ENCODE data around the gene ZDHHC12.
"Not testable (repeated sequence)": the region's sequence is repeated elsewhere in the genome, so short reads cannot be mapped to it uniquely, and the experiment has no call there.

ZDHHC12 gene

GRCh38 chr9:128693738-128694137 lies 30.2 kb downstream of the ZDHHC12 start:
- not testable (repeated sequence) for H3K9me3 Mint-ChIP-seq; DNase-seq (ENCODE audit: low spot score); H3K4me3 Mint-ChIP-seq; H3K27ac Mint-ChIP-seq; H3K27me3 Mint-ChIP-seq (ENCODE audit: low read depth)
- Mint-ChIP-seq H3K4me1 (ENCODE audit: low read depth) (peaks cover 18% of the 10 kb centered on the region), H3K36me3 (ENCODE audit: low read depth) (peaks cover 53% of the 10 kb centered on the region)

GRCh38 chr9:128690684-128691034 lies 33.3 kb downstream of the ZDHHC12 start:
- peak overlapping the region; percentile 95 for H3K27ac Mint-ChIP-seq
- H3K36me3 Mint-ChIP-seq (ENCODE audit: low read depth), result peaks cover 41% of the 10 kb centered on the region

GRCh38 chr9:128689820-128690683 lies 33.9 kb downstream of the ZDHHC12 start:
- no peaks in the 10 kb centered on the region for H3K9me3 Mint-ChIP-seq
- H3K4me3 Mint-ChIP-seq, result peak overlapping the region; percentile 98
- no peaks in the 10 kb centered on the region for H3K27me3 Mint-ChIP-seq (ENCODE audit: low read depth)
- peak overlapping the region; percentile 95 for H3K27ac Mint-ChIP-seq
- peaks cover 37% of the 10 kb centered on the region for H3K4me1 Mint-ChIP-seq (ENCODE audit: low read depth)
- peak; percentile 25 for DNase-seq (ENCODE audit: low spot score)
- H3K36me3 Mint-ChIP-seq (ENCODE audit: low read depth), result peaks cover 41% of the 10 kb centered on the region

More at GRCh38 chr9:128690684-128691034, 33.3 kb downstream of the ZDHHC12 start:
- Mint-ChIP-seq H3K4me3 (peak overlapping the region; percentile 98), H3K4me1 (ENCODE audit: low read depth) (peaks cover 32% of the 10 kb centered on the region), H3K9me3 (no peaks in the 10 kb centered on the region), H3K27me3 (ENCODE audit: low read depth) (no peaks in the 10 kb centered on the region)
- no peak for DNase-seq (ENCODE audit: low spot score)

GRCh38 chr9:128689293-128689774 lies 34.6 kb downstream of the ZDHHC12 start:
- Mint-ChIP-seq H3K27me3 (ENCODE audit: low read depth) (no peaks in the 10 kb centered on the region), H3K36me3 (ENCODE audit: low read depth) (peaks cover 36% of the 10 kb centered on the region), H3K9me3 (no peaks in the 10 kb centered on the region), H3K27ac (peak overlapping the region; percentile 67), H3K4me3 (peak overlapping the region; percentile 22), H3K4me1 (ENCODE audit: low read depth) (peaks cover 44% of the 10 kb centered on the region)
- DNase-seq (ENCODE audit: low spot score), result no peak

- H3K27me3 Mint-ChIP-seq (ENCODE audit: low read depth), result no peaks in the 10 kb centered on the region
- peaks cover 32% of the 10 kb centered on the region for H3K36me3 Mint-ChIP-seq (ENCODE audit: low read depth)
- no peaks in the 10 kb centered on the region for H3K9me3 Mint-ChIP-seq
Measured at GRCh38 chr9:128688501-128689292, 35.2 kb downstream of the ZDHHC12 start, which contains the start of gene SET. Gene SET (plus strand): TSS chr9:128689222. CDS start chr9:128689583, 361 bp downstream.

GRCh38 chr9:128687453-128687852 lies 36.5 kb downstream of the ZDHHC12 start:
- no peak for DNase-seq (ENCODE audit: low spot score)
- Mint-ChIP-seq H3K27me3 (ENCODE audit: low read depth) (no peaks in the 10 kb centered on the region), H3K27ac (peak overlapping the region; percentile 98), H3K9me3 (no peaks in the 10 kb centered on the region), H3K4me3 (peak overlapping the region; percentile 21), H3K36me3 (ENCODE audit: low read depth) (peaks cover 22% of the 10 kb centered on the region), H3K4me1 (ENCODE audit: low read depth) (peaks cover 42% of the 10 kb centered on the region)

More at GRCh38 chr9:128688501-128689292, 35.2 kb downstream of the ZDHHC12 start, which contains the start of gene SET:
- DNase-seq (ENCODE audit: low spot score), result peak; percentile 95
- peaks cover 42% of the 10 kb centered on the region for H3K4me1 Mint-ChIP-seq (ENCODE audit: low read depth)
- peak within 1 kb of the TSS; percentile 98 for H3K27ac Mint-ChIP-seq
- peak within 1 kb of the TSS; percentile 90 for H3K4me3 Mint-ChIP-seq

GRCh38 chr9:128685636-128686489 lies 38.1 kb downstream of the ZDHHC12 start:
- Mint-ChIP-seq H3K4me3 (peak overlapping the region; percentile 94), H3K9me3 (no peaks in the 10 kb centered on the region), H3K27me3 (ENCODE audit: low read depth) (no peaks in the 10 kb centered on the region), H3K27ac (peak overlapping the region; percentile 92), H3K36me3 (ENCODE audit: low read depth) (peaks cover 9% of the 10 kb centered on the region), H3K4me1 (ENCODE audit: low read depth) (peaks cover 31% of the 10 kb centered on the region)
- peak; percentile 33 for DNase-seq (ENCODE audit: low spot score)

- peaks cover 31% of the 10 kb centered on the region for H3K4me1 Mint-ChIP-seq (ENCODE audit: low read depth)
Measured at GRCh38 chr9:128684325-128685199, 39.4 kb downstream of the ZDHHC12 start.

GRCh38 chr9:128684065-128684324 lies 39.9 kb downstream of the ZDHHC12 start:
- Mint-ChIP-seq H3K9me3 (no peaks in the 10 kb centered on the region), H3K4me3 (peak overlapping the region; percentile 94), H3K27me3 (ENCODE audit: low read depth) (no peaks in the 10 kb centered on the region), H3K4me1 (ENCODE audit: low read depth) (peaks cover 31% of the 10 kb centered on the region), H3K27ac (peak overlapping the region; percentile 92), H3K36me3 (ENCODE audit: low read depth) (peaks cover 4% of the 10 kb centered on the region)
- no peak for DNase-seq (ENCODE audit: low spot score)

More at GRCh38 chr9:128684325-128685199, 39.4 kb downstream of the ZDHHC12 start:
- H3K27ac Mint-ChIP-seq, result peak overlapping the region; percentile 92
- H3K27me3 Mint-ChIP-seq (ENCODE audit: low read depth), result no peaks in the 10 kb centered on the region
- peaks cover 4% of the 10 kb centered on the region for H3K36me3 Mint-ChIP-seq (ENCODE audit: low read depth)
- DNase-seq (ENCODE audit: low spot score), result peak; percentile 76
- H3K4me3 Mint-ChIP-seq, result peak overlapping the region; percentile 94
- H3K9me3 Mint-ChIP-seq, result no peaks in the 10 kb centered on the region

GRCh38 chr9:128683340-128684064 lies 40.4 kb downstream of the ZDHHC12 start:
- no peaks in the 10 kb centered on the region for H3K9me3 Mint-ChIP-seq
- H3K36me3 Mint-ChIP-seq (ENCODE audit: low read depth), result peaks cover 4% of the 10 kb centered on the region
- H3K27ac Mint-ChIP-seq, result peak overlapping the region; percentile 92
- H3K27me3 Mint-ChIP-seq (ENCODE audit: low read depth), result no peaks in the 10 kb centered on the region
- H3K4me1 Mint-ChIP-seq (ENCODE audit: low read depth), result peaks cover 31% of the 10 kb centered on the region
- DNase-seq (ENCODE audit: low spot score), result peak; percentile 38
- H3K4me3 Mint-ChIP-seq, result peak overlapping the region; percentile 94

GRCh38 chr9:128677794-128678193 lies 46.1 kb downstream of the ZDHHC12 start:
- Mint-ChIP-seq H3K27me3 (ENCODE audit: low read depth) (no peaks in the 10 kb centered on the region), H3K27ac (no peak overlapping the region), H3K36me3 (ENCODE audit: low read depth) (no peaks in the 10 kb centered on the region), H3K4me1 (ENCODE audit: low read depth) (no peaks in the 10 kb centered on the region), H3K4me3 (no peak overlapping the region), H3K9me3 (no peaks in the 10 kb centered on the region)
- DNase-seq (ENCODE audit: low spot score), result no peak

GRCh38 chr9:128675382-128675781 lies 48.5 kb downstream of the ZDHHC12 start:
- Mint-ChIP-seq H3K27me3 (ENCODE audit: low read depth) (no peaks in the 10 kb centered on the region), H3K36me3 (ENCODE audit: low read depth) (no peaks in the 10 kb centered on the region), H3K4me1 (ENCODE audit: low read depth) (no peaks in the 10 kb centered on the region), H3K9me3 (no peaks in the 10 kb centered on the region), H3K4me3 (no peak overlapping the region), H3K27ac (no peak overlapping the region)
- no peak for DNase-seq (ENCODE audit: low spot score)
